Vagina (tissue), 2 donors: Measurements from ENCODE around the gene ZBP1.

Experiments
- POLR2A ChIP-seq, 2 donors: fragments of 450-650 bp; IDR thresholded peaks; one replicate each; pipeline ENCODE4 v1.6.1; 2017; ENCODE audit warnings: antibody characterized with exemption in 2 of 2, mild to moderate bottlenecking in 2 of 2, moderate library complexity in 2 of 2
- POLR2AphosphoS5 ChIP-seq, 2 donors: sonication (generic); formaldehyde crosslinking; IDR thresholded peaks; one replicate each; pipeline ENCODE4 v1.9.0; 2017; ENCODE audit warnings: antibody characterized with exemption in 2 of 2, mild to moderate bottlenecking in 2 of 2, low read depth in 1 of 2; ENCODE audit not compliant: insufficient read depth in 1 of 2
- TF ChIP-seq, protein P1 (sequence below), 3 experiments: fragments of 450-650 bp in 2 of 3; fragments of 200-600 bp in 1 of 3; sonication (generic) in 1 of 3; IDR thresholded peaks; one replicate each; pipeline ENCODE4 v1.5.1; 2017 to 2019; ENCODE audit warnings: antibody characterized with exemption in 3 of 3, mild to moderate bottlenecking in 2 of 3, moderate library complexity in 2 of 3

DNA sequence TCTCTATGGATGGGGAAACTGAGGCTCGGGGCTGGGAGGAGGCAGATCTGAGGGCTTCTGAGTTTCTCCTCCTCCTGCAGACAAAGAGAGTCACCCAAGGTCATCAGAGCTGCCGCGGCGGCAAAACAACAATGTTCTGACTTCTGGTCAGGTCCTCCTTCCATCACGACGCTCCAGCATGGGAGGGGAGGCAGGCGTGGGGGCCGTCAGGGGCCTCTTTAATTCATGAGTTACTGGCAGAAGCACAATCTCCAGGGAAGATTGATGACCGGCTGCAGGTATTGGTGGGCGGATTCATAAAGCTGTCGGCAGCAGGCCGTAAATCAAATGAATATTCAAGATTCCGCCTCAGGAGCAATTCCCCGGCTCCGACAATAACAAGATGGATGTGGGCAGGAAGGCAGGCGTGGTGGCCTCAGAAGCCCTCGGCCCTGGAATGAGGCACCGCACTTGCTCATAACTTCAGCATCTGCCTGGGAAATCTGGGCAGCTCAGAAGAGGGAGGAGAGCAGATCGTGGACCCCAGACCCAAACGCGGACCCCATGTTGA lies 40.3 kb downstream of the ZBP1 start:
- TF ChIP-seq, protein P1, sequence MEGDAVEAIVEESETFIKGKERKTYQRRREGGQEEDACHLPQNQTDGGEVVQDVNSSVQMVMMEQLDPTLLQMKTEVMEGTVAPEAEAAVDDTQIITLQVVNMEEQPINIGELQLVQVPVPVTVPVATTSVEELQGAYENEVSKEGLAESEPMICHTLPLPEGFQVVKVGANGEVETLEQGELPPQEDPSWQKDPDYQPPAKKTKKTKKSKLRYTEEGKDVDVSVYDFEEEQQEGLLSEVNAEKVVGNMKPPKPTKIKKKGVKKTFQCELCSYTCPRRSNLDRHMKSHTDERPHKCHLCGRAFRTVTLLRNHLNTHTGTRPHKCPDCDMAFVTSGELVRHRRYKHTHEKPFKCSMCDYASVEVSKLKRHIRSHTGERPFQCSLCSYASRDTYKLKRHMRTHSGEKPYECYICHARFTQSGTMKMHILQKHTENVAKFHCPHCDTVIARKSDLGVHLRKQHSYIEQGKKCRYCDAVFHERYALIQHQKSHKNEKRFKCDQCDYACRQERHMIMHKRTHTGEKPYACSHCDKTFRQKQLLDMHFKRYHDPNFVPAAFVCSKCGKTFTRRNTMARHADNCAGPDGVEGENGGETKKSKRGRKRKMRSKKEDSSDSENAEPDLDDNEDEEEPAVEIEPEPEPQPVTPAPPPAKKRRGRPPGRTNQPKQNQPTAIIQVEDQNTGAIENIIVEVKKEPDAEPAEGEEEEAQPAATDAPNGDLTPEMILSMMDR (IDR thresholded peaks at IDR 0.05) = no peak
- TF ChIP-seq POLR2A (IDR thresholded peaks at IDR 0.05) (no peak), POLR2AphosphoS5 (IDR thresholded peaks at IDR 0.05; ENCODE audit: insufficient read depth in 1 of 2, low read depth in 1 of 2) (no peak)
